ENCODE measurements around the gene WDPCP.

DNA sequence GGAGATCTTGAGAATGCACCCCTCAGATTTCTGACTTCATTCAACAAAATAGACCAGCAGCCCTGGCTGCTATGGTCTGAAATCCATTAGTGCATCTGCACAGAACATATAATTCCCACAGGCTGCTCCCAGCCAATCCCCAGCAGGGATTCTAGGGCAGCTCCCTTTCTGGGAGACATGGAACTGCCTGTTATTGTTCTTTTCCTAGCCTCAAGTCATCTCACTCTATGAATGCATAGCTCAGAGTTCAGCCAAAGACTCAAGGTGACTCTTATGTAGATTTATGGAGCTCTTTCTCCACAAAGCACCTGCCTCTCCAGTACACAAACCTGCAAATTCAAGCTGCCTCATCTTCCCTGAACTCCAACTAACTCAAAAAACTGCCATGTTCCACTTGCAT, 241.9 kb downstream of the WDPCP start:
- TF ChIP-seq, protein P1, sequence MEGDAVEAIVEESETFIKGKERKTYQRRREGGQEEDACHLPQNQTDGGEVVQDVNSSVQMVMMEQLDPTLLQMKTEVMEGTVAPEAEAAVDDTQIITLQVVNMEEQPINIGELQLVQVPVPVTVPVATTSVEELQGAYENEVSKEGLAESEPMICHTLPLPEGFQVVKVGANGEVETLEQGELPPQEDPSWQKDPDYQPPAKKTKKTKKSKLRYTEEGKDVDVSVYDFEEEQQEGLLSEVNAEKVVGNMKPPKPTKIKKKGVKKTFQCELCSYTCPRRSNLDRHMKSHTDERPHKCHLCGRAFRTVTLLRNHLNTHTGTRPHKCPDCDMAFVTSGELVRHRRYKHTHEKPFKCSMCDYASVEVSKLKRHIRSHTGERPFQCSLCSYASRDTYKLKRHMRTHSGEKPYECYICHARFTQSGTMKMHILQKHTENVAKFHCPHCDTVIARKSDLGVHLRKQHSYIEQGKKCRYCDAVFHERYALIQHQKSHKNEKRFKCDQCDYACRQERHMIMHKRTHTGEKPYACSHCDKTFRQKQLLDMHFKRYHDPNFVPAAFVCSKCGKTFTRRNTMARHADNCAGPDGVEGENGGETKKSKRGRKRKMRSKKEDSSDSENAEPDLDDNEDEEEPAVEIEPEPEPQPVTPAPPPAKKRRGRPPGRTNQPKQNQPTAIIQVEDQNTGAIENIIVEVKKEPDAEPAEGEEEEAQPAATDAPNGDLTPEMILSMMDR (IDR thresholded peaks at IDR 0.05 in 4 of 5, conservative IDR thresholded peaks at IDR 0.05 in 1 of 5), result no peak
- TF ChIP-seq POLR2A (IDR thresholded peaks at IDR 0.05), result no peak

All from gastrocnemius medialis (tissue), 4 donors.